Right ventricle myocardium superior (tissue), 1 donor: ENCODE data around the gene FKBP8. TPM values are rescaled to one million over a fixed set of nuclear protein-coding genes. Genes with fewer than 3 reads are reported as not detected.

Experiments used
- ATAC-seq: fragments of 200-7000 bp; cut with Tn5 transposase; one replicate; pipeline ENCODE4 v1.9.1; 2020; ENCODE audit warnings: mild to moderate bottlenecking; ENCODE audit not compliant: poor library complexity
- DNase-seq: peaks from one replicate; pipeline ENCODE4 v3.0.0-alpha.2; 2020
- intact Hi-C: fragments of 100-400 bp; cut with DNase I; formaldehyde crosslinking; loops from one replicate; pipeline ENCODE4 v1.11.2; 2022
- total RNA-seq: library from RNA; stranded (reverse); fragmentation: NEBNext Ultra II Directional; extraction: Animal tissue kit (Norgen Biotek cat#: 25700); gene quantifications from one replicate; pipeline ENCODE4 v1.2.1, GENCODE V29; 2021
- donor health status: DM: no; HTN: yes; CAD: no; lungs with severe emphysema.

Gene FKBP8
- total RNA-seq, 1 donor from 2014 or later, result 182 TPM

DNA sequence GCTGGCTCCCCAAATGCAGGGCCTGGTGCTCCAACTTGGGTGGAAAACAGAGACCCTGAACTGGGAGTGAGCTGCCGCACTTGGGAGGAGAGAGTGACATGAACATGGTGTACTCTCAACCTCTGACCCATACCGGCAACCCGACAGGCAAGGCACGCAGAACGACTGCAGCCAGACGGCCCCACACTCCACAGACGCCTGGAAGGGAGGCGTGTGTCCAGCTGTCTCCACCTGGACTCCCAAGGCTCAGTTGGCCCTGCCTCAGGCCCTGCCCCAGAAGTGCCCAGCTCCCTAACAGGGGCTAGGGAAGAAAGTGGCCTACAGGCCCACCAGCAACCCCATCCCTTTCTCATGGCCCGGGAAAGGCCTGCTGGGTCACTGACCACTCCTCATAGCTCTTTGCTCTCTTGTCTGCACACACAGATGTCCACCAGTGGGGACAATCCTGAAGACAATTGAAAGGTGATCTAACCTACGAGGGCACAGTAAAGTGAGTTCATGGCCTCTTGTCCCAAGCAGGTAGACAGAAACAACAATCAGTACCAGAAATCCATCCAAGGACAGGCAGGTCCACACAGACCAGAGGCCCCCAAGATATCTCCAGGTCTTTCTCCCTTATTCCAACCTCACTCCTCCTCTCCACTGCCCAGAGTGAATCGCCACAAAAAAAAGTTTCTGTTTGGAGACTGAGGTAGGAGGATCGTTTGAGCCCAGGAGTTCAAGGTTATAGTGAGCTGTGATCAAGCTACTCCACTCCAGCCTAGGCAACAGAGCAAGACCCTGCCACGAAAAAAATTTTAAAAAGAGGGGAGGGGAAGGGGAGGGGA lies 49.7 kb downstream of the FKBP8 start:
- ATAC-seq, result peak; percentile 4
- DNase-seq, result no peak
- intact Hi-C loops, result no loop called here

DNA sequence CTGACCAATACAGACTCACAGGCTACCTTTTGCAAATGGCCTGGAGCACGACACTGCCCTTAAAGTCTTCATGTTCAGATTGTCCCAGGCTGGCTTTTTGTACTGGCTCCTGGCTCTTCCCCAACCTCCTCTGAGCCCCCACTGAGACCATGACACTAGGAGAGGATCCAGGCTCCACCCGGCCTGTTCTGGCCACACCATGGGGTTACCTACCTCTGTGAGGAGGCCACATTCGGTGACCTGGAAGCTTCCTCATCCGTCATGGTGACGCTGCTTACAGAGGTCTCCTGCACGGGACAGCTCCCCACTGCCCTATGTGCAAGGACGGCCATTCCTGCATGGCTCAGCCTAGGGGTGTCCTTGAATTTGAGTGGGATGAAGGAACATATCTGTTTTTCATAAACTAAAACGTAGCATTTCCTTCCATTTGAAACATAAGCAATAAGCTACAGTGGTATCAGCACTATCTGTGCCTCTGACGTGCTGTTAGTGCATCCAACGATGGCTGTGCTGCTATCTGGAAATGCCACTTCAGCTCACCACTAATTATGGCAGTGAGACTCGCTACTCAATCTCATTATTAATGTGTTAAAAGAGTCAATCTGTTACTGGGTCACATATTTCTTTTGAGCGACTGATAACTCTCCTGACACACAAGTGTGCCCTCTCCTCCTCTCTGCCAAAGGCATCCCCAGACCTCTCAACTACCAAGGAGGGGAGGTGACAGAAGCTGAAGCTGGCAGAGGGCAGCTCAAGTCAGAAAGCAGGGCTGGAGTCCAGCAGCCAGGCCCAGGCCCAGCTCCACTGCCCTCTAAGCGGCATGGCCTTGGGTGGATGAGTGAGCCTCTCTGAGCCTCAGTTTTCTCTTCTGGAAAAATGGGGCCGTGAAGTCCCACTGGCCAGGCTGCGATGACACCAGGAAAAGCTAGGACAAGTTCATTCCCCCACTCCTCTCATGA lies 51.1 kb downstream of the FKBP8 start:
- DNase-seq, result no peak
- peak; percentile 38 for ATAC-seq
- intact Hi-C loops, result no loop called here

- intact Hi-C loops, result no loop called here
- DNase-seq (no peak), ATAC-seq (no peak)
Measured at GRCh38 chr19:18490728-18491127, 52.6 kb downstream of the FKBP8 start.

DNA sequence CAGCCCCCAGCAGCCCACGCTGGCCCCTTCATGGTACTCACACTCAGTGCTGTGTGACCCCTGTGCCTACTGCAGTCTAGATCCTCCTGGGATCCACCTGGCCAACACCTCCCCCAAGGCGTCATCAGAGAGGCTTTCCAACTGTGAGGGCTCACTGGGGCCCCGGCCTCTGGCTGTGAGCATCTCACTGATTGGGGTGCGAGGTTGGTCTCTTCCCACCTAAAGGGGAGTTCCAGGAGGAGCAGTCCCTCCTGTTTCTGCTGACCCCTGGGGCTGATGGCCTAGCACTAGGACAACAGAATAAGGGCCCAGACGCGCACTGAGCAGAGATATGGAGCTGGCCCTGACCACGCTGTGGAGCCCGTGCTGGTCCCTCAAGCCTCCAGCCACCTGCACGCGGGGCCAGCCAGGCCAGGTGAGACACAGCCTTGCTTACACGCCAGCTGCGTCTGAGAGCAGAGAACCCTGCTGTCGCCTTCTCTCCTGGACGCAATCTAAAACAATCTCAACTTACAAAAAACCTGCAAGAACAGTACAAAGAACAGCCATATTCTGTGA lies 53.7 kb downstream of the FKBP8 start:
- ATAC-seq, result no peak
- no peak for DNase-seq
- intact Hi-C loops, result no loop called here

DNA sequence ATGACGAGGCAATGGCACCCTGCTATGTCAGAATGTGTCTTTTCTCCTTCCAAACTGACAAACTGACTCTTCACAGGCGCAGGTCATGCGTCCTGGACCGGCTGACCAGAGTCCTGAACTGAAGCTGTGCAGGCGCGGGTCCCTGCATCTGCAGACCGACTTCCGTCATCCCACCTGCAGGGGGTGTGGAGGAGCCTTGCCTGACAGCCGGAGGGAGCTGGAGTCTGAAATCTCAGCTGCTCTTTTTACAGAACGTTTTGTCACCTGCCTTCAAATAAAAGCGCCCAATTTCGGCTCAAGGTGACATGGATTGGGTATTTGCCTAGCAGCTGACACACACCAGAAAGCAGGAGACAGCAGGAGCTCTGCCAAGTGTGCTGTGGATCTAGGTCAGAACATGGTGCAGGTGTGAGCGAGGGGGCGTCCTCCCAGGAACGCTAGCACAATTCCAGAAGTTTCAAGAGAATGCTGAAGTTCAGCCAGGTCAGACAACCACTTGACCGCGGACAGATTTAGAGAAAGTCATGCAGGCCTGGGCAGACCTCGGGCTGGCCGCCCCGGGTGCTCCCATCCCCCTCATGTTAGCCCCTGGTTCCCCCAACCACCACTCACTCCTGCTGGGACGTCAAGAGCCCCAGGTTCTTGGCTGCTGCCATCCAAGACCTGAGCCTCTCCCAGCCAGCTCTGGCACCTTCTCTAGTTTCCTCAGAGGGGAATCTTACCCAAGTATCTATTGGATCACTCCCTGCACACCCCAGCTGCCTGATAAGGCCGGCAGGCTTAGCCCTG lies 54.3 kb downstream of the FKBP8 start:
- intact Hi-C loops, result no loop called here
- ATAC-seq (peak; percentile 38), DNase-seq (peak; percentile 58)

DNA sequence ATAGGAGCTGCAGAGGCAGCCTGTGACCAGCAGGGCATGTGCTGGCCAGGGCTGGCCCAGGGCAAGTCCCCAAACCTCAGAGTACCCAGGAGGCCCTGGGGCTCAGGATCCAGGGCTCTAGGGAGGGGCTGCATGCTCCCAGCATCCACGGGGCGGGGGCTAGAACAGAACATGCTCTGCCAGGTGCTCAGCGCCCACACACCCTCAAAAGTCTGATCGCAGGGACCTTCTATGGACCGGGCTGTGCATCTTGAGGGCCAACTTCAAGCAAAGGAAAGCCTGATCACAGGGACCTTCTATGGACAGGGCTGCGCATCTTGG lies 55.0 kb downstream of the FKBP8 start:
- DNase-seq (no peak), ATAC-seq (peak; percentile 25)
- intact Hi-C loops, result no loop called here

DNA sequence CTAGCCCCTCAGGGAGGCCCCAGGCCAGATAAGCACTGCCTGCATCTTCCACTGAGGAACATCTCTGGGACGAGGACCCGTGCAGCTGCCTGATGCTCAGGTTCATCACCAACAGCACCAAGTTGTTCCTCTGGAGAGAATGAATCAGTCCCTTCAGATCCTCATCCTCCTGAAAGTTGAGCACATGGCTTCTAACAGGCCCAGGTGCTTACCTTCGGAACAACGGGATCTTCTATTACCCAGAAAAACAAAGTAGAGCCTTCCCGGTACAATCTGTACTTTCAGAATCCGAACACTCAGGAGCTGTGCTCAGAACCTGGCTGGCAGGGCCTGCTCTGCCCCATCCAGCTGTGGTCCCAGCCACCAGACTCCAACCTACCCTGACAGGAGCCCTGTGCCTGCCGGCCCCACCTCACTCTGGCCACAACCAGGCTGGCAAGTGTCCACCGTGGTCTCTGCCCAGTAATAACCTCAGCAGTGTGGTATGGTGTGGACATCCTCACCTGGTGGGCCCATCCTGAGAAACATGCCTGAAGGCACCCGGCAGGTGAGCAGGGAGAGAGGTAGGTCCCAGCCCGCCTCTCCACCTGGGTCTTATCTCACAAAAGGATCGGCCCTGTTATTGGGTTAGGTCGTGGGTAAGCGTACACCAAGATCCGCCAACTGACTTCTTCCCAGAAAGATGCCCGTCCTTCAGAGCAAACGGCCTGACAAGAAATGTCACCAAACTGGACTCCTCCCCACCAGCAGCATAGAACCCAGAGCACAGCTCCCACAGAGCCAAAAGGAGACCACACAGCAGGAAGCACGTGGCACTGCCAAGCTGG lies 55.6 kb downstream of the FKBP8 start:
- ATAC-seq (no peak), DNase-seq (peak; percentile 33)
- intact Hi-C loops, result no loop called here

DNA sequence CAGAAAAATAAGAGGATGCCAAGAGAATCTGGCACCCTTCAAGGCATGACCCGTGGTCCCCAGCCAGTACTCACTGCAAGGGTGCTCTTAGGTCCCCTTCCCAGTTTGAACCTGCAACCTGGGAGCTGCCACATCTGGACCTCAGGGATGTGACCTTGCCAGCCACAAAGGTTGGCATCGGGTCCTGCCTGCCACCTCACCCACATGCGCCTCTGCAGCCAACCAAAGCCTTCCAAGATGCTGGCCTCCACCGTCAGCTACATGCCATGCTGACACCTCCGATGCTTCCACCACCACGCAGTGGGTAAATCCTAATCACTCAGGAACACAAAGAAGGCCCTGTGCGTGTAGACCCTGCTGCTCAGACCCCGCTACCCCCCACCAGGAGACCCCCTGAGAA lies 56.6 kb downstream of the FKBP8 start:
- no peak for ATAC-seq
- intact Hi-C loops, result no loop called here
- no peak for DNase-seq

- ATAC-seq (no peak), DNase-seq (no peak)
- intact Hi-C loops, result no loop called here
Measured at GRCh38 chr19:18484992-18485391, 58.4 kb downstream of the FKBP8 start.

- ATAC-seq, result no peak
- intact Hi-C loops, result no loop called here
Measured at GRCh38 chr19:18483119-18483890, 60.1 kb downstream of the FKBP8 start.

More at GRCh38 chr19:18483119-18483890, 60.1 kb downstream of the FKBP8 start:
- no peak for DNase-seq

Other genes starting within 250 kb of the FKBP8 start
- gene LSM4, start 220.5 kb downstream of the FKBP8 start, total RNA-seq, result 103 TPM
- gene PGPEP1, start 203.0 kb downstream of the FKBP8 start, total RNA-seq, result 33.6 TPM
- gene GDF15, start 157.4 kb downstream of the FKBP8 start, total RNA-seq, result 0.54 TPM
- gene LRRC25, start 146.0 kb downstream of the FKBP8 start, total RNA-seq, result 3.6 TPM
- 30.4 TPM for gene SSBP4, start 124.2 kb downstream of the FKBP8 start, total RNA-seq
- gene ISYNA1, start 105.4 kb downstream of the FKBP8 start, total RNA-seq, result 26.0 TPM
- gene ELL, start 21.5 kb downstream of the FKBP8 start, total RNA-seq, result 7.5 TPM
- gene KXD1, start 14.3 kb upstream of the FKBP8 start, total RNA-seq, result 44.4 TPM
- 684 TPM for gene UBA52, start 28.3 kb upstream of the FKBP8 start, total RNA-seq
- gene REX1BD, start 45.2 kb upstream of the FKBP8 start, total RNA-seq, result 94.8 TPM
- gene CRLF1, start 63.2 kb upstream of the FKBP8 start, total RNA-seq, result 20.6 TPM
- 1.6 TPM for gene TMEM59L, start 69.3 kb upstream of the FKBP8 start, total RNA-seq
- 4.5 TPM for gene KLHL26, start 93.5 kb upstream of the FKBP8 start, total RNA-seq
- gene CRTC1, start 140.1 kb upstream of the FKBP8 start, total RNA-seq, result 9.1 TPM
- not detected for gene COMP, start 247.7 kb upstream of the FKBP8 start, total RNA-seq